ENCODE data around the gene SETD7.

Gene SETD7

GRCh38 chr4:139574641-139575040 lies 18.6 kb upstream of the SETD7 start:
- H3K9me3 ChIP-seq (ENCODE audit: control insufficient read depth, insufficient read depth, low read length): no peaks in the 10 kb centered on the region
- peaks cover 2% of the 10 kb centered on the region; the same call in 1 of the 2 replicates for H3K27me3 ChIP-seq (ENCODE audit: control insufficient read depth, insufficient read depth, low read length)
- WGBS (ENCODE audit: insufficient coverage, insufficient read length): no CpG with 5 or more reads among the region's 3 CpGs
- H3K27ac ChIP-seq (ENCODE audit: low read length): no peak overlapping the region
- H3K36me3 ChIP-seq (ENCODE audit: control insufficient read depth, insufficient read depth, low read length): no peaks in the 10 kb centered on the region
- H3K4me1 ChIP-seq (ENCODE audit: control insufficient read depth, insufficient read depth, low read length): no peaks in the 10 kb centered on the region
- no peak overlapping the region for H3K4me3 ChIP-seq (ENCODE audit: low read length)
- DNase-seq (ENCODE audit: low read depth, low spot score): no peak

DNA sequence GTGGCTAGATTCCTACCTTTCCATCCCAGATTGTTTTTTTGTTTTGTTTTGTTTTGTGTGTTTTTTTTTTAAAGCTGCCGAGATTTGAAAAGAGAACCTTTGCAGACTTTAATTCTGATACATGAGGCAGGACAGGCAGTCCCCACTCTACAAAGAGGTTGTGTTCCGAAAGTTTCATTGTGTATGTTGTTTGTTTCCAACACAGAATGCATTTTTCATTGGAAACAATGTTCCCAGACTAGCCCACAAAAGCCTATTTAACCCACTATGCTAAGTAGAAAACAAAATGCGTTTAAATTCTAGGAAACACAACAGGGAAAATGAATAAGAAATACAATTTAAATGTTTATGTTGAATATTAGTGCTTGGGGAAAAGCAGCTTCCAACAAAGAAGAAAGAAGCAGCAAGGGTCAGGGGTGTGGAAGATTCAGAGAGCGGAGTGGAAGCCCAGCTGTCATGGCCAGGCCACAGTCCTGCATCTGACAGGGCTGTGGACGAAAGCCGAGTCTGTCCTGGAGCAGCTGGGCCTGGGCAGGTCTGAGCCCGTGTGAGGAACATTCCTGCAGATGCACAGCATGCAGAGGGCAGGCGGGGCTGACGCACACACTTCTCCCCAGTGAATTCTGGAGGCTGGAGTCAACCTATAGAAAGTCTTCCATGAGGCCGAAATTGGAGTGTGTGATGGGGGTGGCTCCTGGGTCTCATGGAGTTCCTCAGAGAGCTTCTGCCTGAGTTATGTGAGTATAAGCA lies 12.4 kb upstream of the SETD7 start:
- H3K4me3 ChIP-seq (ENCODE audit: low read length): no peak overlapping the region
- WGBS (ENCODE audit: insufficient coverage, insufficient read length): no CpG with 5 or more reads among the region's 10 CpGs
- no peaks in the 10 kb centered on the region for H3K9me3 ChIP-seq (ENCODE audit: control insufficient read depth, insufficient read depth, low read length)
- H3K36me3 ChIP-seq (ENCODE audit: control insufficient read depth, insufficient read depth, low read length): no peaks in the 10 kb centered on the region
- H3K4me1 ChIP-seq (ENCODE audit: control insufficient read depth, insufficient read depth, low read length): no peaks in the 10 kb centered on the region
- no peak overlapping the region for H3K27ac ChIP-seq (ENCODE audit: low read length)
- DNase-seq (ENCODE audit: low read depth, low spot score): no peak
- H3K27me3 ChIP-seq (ENCODE audit: control insufficient read depth, insufficient read depth, low read length): no peaks in the 10 kb centered on the region; the same call in 1 of the 2 replicates

DNA sequence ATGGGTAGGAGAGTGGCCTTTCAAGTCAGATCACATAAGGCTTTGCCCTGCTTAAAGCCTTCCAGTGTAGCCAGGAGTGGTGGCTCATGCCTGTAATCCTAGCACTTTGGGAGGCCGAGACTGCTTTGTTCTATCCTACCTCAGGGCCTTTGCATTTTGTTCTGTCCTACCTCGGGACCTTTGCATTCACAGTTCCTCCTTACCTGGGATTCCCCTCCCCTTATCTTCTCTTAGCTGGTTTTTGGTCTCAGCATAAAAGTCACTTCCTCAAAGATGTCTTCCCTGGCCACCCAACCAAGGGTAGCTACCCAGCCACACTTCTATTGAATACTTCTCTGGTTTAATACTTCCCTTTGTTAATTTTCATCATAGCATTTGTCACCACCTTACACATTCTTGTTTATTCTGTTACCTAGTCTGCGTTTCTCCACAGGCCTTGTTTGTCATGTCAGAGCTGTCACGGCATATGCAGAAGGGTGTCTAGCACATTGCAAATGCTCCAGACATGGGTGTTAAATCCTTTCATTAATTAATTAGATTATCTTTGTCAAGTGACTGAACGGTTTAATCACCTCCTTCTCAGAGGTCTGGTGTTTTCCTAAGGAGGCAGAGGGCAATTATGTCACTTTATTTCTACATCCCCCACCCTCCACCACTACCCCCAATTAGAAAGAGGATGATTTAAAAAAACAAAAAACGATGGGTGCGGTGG lies 11.3 kb upstream of the SETD7 start:
- WGBS (ENCODE audit: insufficient coverage, insufficient read length): no CpG with 5 or more reads among the region's 7 CpGs
- Histone ChIP-seq H3K4me3 (ENCODE audit: low read length) (no peak overlapping the region), H3K36me3 (ENCODE audit: control insufficient read depth, insufficient read depth, low read length) (no peaks in the 10 kb centered on the region), H3K4me1 (ENCODE audit: control insufficient read depth, insufficient read depth, low read length) (no peaks in the 10 kb centered on the region), H3K27ac (ENCODE audit: low read length) (no peak overlapping the region), H3K27me3 (ENCODE audit: control insufficient read depth, insufficient read depth, low read length) (no peaks in the 10 kb centered on the region), H3K9me3 (ENCODE audit: control insufficient read depth, insufficient read depth, low read length) (no peaks in the 10 kb centered on the region)
- DNase-seq (ENCODE audit: low read depth, low spot score): no peak

DNA sequence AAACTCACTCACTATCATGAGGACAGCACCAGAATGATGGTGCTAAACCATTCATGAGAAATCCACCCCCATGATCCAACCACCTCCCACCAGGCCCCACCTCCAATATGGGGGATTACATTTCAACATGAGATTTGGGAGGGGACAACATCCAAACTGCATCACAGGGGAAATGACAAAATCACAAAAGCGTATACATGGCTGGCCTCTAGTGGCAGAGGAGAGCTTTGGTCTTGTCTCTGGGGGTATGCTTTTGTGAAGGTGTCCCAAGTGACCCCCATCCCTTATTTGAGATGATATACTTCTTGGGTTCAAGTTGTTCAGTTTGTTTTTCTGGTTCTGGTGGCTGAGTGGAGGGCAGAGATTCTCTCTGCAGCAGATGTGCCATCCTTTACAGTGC lies 8.5 kb upstream of the SETD7 start:
- no peaks in the 10 kb centered on the region for H3K9me3 ChIP-seq (ENCODE audit: control insufficient read depth, insufficient read depth, low read length)
- H3K27me3 ChIP-seq (ENCODE audit: control insufficient read depth, insufficient read depth, low read length): no peaks in the 10 kb centered on the region
- WGBS (ENCODE audit: insufficient coverage, insufficient read length): no CpG with 5 or more reads among the region's 1 CpG
- H3K27ac ChIP-seq (ENCODE audit: low read length): no peak overlapping the region
- no peak for DNase-seq (ENCODE audit: low read depth, low spot score)
- H3K36me3 ChIP-seq (ENCODE audit: control insufficient read depth, insufficient read depth, low read length): no peaks in the 10 kb centered on the region
- H3K4me3 ChIP-seq (ENCODE audit: low read length): no peak overlapping the region
- H3K4me1 ChIP-seq (ENCODE audit: control insufficient read depth, insufficient read depth, low read length): no peaks in the 10 kb centered on the region

GRCh38 chr4:139563515-139563914 lies 7.5 kb upstream of the SETD7 start:
- H3K4me1 ChIP-seq (ENCODE audit: control insufficient read depth, insufficient read depth, low read length): no peaks in the 10 kb centered on the region
- H3K9me3 ChIP-seq (ENCODE audit: control insufficient read depth, insufficient read depth, low read length): no peaks in the 10 kb centered on the region
- H3K36me3 ChIP-seq (ENCODE audit: control insufficient read depth, insufficient read depth, low read length): no peaks in the 10 kb centered on the region
- H3K27ac ChIP-seq (ENCODE audit: low read length): no peak overlapping the region
- no peak for DNase-seq (ENCODE audit: low read depth, low spot score)
- peaks cover 9% of the 10 kb centered on the region; the same call in 1 of the 2 replicates for H3K27me3 ChIP-seq (ENCODE audit: control insufficient read depth, insufficient read depth, low read length)
- no CpG with 5 or more reads among the region's 2 CpGs for WGBS (ENCODE audit: insufficient coverage, insufficient read length)
- H3K4me3 ChIP-seq (ENCODE audit: low read length): no peak overlapping the region

- no peak for DNase-seq (ENCODE audit: low read depth, low spot score)
- Histone ChIP-seq H3K9me3 (ENCODE audit: control insufficient read depth, insufficient read depth, low read length) (no peaks in the 10 kb centered on the region), H3K36me3 (ENCODE audit: control insufficient read depth, insufficient read depth, low read length) (no peaks in the 10 kb centered on the region), H3K27me3 (ENCODE audit: control insufficient read depth, insufficient read depth, low read length) (peaks cover 15% of the 10 kb centered on the region), H3K4me1 (ENCODE audit: control insufficient read depth, insufficient read depth, low read length) (no peaks in the 10 kb centered on the region), H3K27ac (ENCODE audit: low read length) (no peak overlapping the region), H3K4me3 (ENCODE audit: low read length) (no peak overlapping the region)
- WGBS (ENCODE audit: insufficient coverage, insufficient read length): no CpG with 5 or more reads among the region's 3 CpGs
These were observed 6.8 kb upstream of the SETD7 start for GRCh38 chr4:139562839-139563238.

- no peak overlapping the region for H3K4me3 ChIP-seq (ENCODE audit: low read length)
- H3K36me3 ChIP-seq (ENCODE audit: control insufficient read depth, insufficient read depth, low read length): no peaks in the 10 kb centered on the region
- H3K4me1 ChIP-seq (ENCODE audit: control insufficient read depth, insufficient read depth, low read length): no peaks in the 10 kb centered on the region
- H3K27ac ChIP-seq (ENCODE audit: low read length): no peak overlapping the region
- no peaks in the 10 kb centered on the region for H3K9me3 ChIP-seq (ENCODE audit: control insufficient read depth, insufficient read depth, low read length)
- peaks cover 22% of the 10 kb centered on the region for H3K27me3 ChIP-seq (ENCODE audit: control insufficient read depth, insufficient read depth, low read length)
- DNase-seq (ENCODE audit: low read depth, low spot score): no peak
- no CpG with 5 or more reads among the region's 3 CpGs for WGBS (ENCODE audit: insufficient coverage, insufficient read length)
These were observed 6.2 kb upstream of the SETD7 start for GRCh38 chr4:139562067-139562684.

- H3K4me1 ChIP-seq (ENCODE audit: control insufficient read depth, insufficient read depth, low read length): no peaks in the 10 kb centered on the region
- no peaks in the 10 kb centered on the region for H3K9me3 ChIP-seq (ENCODE audit: control insufficient read depth, insufficient read depth, low read length)
- H3K27me3 ChIP-seq (ENCODE audit: control insufficient read depth, insufficient read depth, low read length): peaks cover 28% of the 10 kb centered on the region
- DNase-seq (ENCODE audit: low read depth, low spot score): no peak
- H3K4me3 ChIP-seq (ENCODE audit: low read length): no peak overlapping the region
- H3K27ac ChIP-seq (ENCODE audit: low read length): no peak overlapping the region
- WGBS (ENCODE audit: insufficient coverage, insufficient read length): no CpG with 5 or more reads among the region's 6 CpGs
- H3K36me3 ChIP-seq (ENCODE audit: control insufficient read depth, insufficient read depth, low read length): no peaks in the 10 kb centered on the region
These were observed 4.5 kb upstream of the SETD7 start for GRCh38 chr4:139560406-139561104.

GRCh38 chr4:139559687-139560086 lies 3.7 kb upstream of the SETD7 start:
- DNase-seq (ENCODE audit: low read depth, low spot score): no peak
- no peaks in the 10 kb centered on the region for H3K36me3 ChIP-seq (ENCODE audit: control insufficient read depth, insufficient read depth, low read length)
- no peak overlapping the region for H3K4me3 ChIP-seq (ENCODE audit: low read length)
- H3K27ac ChIP-seq (ENCODE audit: low read length): no peak overlapping the region
- H3K9me3 ChIP-seq (ENCODE audit: control insufficient read depth, insufficient read depth, low read length): no peaks in the 10 kb centered on the region
- H3K4me1 ChIP-seq (ENCODE audit: control insufficient read depth, insufficient read depth, low read length): no peaks in the 10 kb centered on the region
- H3K27me3 ChIP-seq (ENCODE audit: control insufficient read depth, insufficient read depth, low read length): peaks cover 28% of the 10 kb centered on the region
- no CpG with 5 or more reads among the region's 6 CpGs for WGBS (ENCODE audit: insufficient coverage, insufficient read length)

- no peaks in the 10 kb centered on the region for H3K4me1 ChIP-seq (ENCODE audit: control insufficient read depth, insufficient read depth, low read length)
- H3K27me3 ChIP-seq (ENCODE audit: control insufficient read depth, insufficient read depth, low read length): peaks cover 28% of the 10 kb centered on the region
- no peak for DNase-seq (ENCODE audit: low read depth, low spot score)
- no peak overlapping the region for H3K4me3 ChIP-seq (ENCODE audit: low read length)
- H3K36me3 ChIP-seq (ENCODE audit: control insufficient read depth, insufficient read depth, low read length): no peaks in the 10 kb centered on the region
- H3K27ac ChIP-seq (ENCODE audit: low read length): no peak overlapping the region
- no CpG with 5 or more reads among the region's 5 CpGs for WGBS (ENCODE audit: insufficient coverage, insufficient read length)
- H3K9me3 ChIP-seq (ENCODE audit: control insufficient read depth, insufficient read depth, low read length): no peaks in the 10 kb centered on the region
These were observed 3.1 kb upstream of the SETD7 start for GRCh38 chr4:139559089-139559479.
